ENCODE results near the gene NRDC. TPM values are rescaled to one million over a fixed set of nuclear protein-coding genes. Genes with fewer than 3 reads are reported as not detected.
"Not testable (repeated sequence)": the region's sequence is repeated elsewhere in the genome, so short reads cannot be mapped to it uniquely, and the experiment has no call there.

NRDC gene
- polyA plus RNA-seq, 2 of the 4 experiments (the other 2 are of a cell fraction), result 129 to 162 TPM

DNA sequence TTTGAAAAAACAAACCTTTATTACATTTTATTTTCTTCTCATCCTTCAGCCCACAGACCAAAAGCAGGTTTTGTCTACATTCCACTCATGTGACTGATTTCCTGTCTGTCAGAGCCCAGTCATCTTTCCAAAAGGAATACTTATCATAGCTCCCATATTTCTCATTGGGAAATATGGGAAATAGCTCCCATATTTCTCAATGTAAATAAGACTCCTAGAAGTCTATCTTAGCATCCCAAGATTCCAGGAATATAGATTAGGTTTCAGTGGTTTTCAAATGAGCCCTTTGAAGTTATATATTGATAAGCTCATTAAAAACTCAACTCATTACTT is 19.1 kb upstream of the NRDC start (continued):
- TF ChIP-seq NFE2L2 (conservative IDR thresholded peaks at IDR 0.05; ENCODE audit: low read length) (no peak), FOXS1 (CRISPR knock-in tag; IDR thresholded peaks at IDR 0.05) (peak; percentile 60; the same call in 1 of the 2 replicates), RAD21 (conservative IDR thresholded peaks at IDR 0.05 in 1 of 2, IDR thresholded peaks at IDR 0.05 in 1 of 2) (no peak), SMC3 (IDR thresholded peaks at IDR 0.05) (0 out of 3 replicates have a peak, but pooled peaks have one; percentile 6), ZFP36 (IDR thresholded peaks at IDR 0.05; ENCODE audit: borderline replicate concordance, partially characterized antibody) (no peak), MAZ (IDR thresholded peaks at IDR 0.05; ENCODE audit: borderline replicate concordance, low read depth, low read length) (no peak), HOXB13 (CRISPR knock-in tag; IDR thresholded peaks at IDR 0.05; ENCODE audit: low read depth) (no peak), HOXB5 (CRISPR knock-in tag; IDR thresholded peaks at IDR 0.05) (no peak), ZNF302 (CRISPR knock-in tag; IDR thresholded peaks at IDR 0.05) (no peak), HOXA7 (CRISPR knock-in tag; IDR thresholded peaks at IDR 0.05) (no peak), BHLHE40 (IDR thresholded peaks at IDR 0.05; ENCODE audit: low read depth, low read length) (no peak), JUNB (IDR thresholded peaks at IDR 0.05) (peak; percentile 73), FOSB (CRISPR knock-in tag; IDR thresholded peaks at IDR 0.05) (no peak), TFCP2L1 (CRISPR knock-in tag; IDR thresholded peaks at IDR 0.05) (no peak), JUN (IDR thresholded peaks at IDR 0.05) (no peak), RNF2 (IDR thresholded peaks at IDR 0.05; ENCODE audit: borderline replicate concordance, low read depth) (no peak), PHF8 (IDR thresholded peaks at IDR 0.05; ENCODE audit: borderline replicate concordance, low read depth) (no peak), CBX8 (IDR thresholded peaks at IDR 0.05) (no peak)
- TF ChIP-seq, protein P1, sequence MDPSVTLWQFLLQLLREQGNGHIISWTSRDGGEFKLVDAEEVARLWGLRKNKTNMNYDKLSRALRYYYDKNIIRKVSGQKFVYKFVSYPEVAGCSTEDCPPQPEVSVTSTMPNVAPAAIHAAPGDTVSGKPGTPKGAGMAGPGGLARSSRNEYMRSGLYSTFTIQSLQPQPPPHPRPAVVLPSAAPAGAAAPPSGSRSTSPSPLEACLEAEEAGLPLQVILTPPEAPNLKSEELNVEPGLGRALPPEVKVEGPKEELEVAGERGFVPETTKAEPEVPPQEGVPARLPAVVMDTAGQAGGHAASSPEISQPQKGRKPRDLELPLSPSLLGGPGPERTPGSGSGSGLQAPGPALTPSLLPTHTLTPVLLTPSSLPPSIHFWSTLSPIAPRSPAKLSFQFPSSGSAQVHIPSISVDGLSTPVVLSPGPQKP (IDR thresholded peaks at IDR 0.05; ENCODE audit: low read depth, low read length), result no peak
- TF ChIP-seq, protein P2, sequence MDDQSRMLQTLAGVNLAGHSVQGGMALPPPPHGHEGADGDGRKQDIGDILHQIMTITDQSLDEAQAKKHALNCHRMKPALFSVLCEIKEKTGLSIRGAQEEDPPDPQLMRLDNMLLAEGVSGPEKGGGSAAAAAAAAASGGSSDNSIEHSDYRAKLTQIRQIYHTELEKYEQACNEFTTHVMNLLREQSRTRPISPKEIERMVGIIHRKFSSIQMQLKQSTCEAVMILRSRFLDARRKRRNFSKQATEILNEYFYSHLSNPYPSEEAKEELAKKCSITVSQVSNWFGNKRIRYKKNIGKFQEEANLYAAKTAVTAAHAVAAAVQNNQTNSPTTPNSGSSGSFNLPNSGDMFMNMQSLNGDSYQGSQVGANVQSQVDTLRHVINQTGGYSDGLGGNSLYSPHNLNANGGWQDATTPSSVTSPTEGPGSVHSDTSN (IDR thresholded peaks at IDR 0.05), result no peak
- TF ChIP-seq, protein P3, sequence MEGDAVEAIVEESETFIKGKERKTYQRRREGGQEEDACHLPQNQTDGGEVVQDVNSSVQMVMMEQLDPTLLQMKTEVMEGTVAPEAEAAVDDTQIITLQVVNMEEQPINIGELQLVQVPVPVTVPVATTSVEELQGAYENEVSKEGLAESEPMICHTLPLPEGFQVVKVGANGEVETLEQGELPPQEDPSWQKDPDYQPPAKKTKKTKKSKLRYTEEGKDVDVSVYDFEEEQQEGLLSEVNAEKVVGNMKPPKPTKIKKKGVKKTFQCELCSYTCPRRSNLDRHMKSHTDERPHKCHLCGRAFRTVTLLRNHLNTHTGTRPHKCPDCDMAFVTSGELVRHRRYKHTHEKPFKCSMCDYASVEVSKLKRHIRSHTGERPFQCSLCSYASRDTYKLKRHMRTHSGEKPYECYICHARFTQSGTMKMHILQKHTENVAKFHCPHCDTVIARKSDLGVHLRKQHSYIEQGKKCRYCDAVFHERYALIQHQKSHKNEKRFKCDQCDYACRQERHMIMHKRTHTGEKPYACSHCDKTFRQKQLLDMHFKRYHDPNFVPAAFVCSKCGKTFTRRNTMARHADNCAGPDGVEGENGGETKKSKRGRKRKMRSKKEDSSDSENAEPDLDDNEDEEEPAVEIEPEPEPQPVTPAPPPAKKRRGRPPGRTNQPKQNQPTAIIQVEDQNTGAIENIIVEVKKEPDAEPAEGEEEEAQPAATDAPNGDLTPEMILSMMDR (IDR thresholded peaks at IDR 0.05), result no peak
- TF ChIP-seq, protein P4, sequence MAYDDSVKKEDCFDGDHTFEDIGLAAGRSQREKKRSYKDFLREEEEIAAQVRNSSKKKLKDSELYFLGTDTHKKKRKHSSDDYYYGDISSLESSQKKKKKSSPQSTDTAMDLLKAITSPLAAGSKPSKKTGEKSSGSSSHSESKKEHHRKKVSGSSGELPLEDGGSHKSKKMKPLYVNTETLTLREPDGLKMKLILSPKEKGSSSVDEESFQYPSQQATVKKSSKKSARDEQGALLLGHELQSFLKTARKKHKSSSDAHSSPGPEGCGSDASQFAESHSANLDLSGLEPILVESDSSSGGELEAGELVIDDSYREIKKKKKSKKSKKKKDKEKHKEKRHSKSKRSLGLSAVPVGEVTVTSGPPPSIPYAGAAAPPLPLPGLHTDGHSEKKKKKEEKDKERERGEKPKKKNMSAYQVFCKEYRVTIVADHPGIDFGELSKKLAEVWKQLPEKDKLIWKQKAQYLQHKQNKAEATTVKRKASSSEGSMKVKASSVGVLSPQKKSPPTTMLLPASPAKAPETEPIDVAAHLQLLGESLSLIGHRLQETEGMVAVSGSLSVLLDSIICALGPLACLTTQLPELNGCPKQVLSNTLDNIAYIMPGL (CRISPR knock-in tag; IDR thresholded peaks at IDR 0.05; ENCODE audit: borderline replicate concordance), result no peak
- TF ChIP-seq, protein P5, sequence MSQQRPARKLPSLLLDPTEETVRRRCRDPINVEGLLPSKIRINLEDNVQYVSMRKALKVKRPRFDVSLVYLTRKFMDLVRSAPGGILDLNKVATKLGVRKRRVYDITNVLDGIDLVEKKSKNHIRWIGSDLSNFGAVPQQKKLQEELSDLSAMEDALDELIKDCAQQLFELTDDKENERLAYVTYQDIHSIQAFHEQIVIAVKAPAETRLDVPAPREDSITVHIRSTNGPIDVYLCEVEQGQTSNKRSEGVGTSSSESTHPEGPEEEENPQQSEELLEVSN (IDR thresholded peaks at IDR 0.05; ENCODE audit: borderline replicate concordance, low read depth), result no peak

DNA sequence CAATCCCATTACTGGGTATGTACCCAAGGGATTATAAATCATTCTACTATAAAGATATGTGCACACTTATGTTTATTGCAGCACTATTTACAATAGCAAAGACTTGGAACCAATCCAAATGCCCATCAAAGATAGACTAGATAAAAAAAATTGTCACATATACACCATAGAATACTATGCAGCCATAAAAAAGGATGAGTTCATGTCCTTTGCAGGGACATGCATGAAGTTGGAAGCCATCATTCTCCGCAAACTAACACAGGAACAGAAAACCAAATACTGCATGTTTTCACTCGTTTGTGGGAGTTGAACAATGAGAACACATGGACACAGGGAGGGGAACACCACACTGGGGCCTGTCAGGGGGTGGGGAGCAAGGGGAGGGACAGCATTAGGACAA is 16.2 kb upstream of the NRDC start:
- ATAC-seq; H3K4me2 ChIP-seq; H3K4me3 ChIP-seq; DNase-seq (ENCODE audit: low read depth in 1 of 2, low spot score in 1 of 2); FAIRE-seq; H3K27ac ChIP-seq; POLR2A ChIA-PET; H3K9me3 ChIP-seq; CTCF ChIA-PET: not testable (repeated sequence)
- 45% methylated on average over 2 of the region's 2 CpGs for WGBS (ENCODE audit: missing lambda C conversion rate)
- H3K4me1 ChIP-seq, result peaks cover 28% of the 10 kb centered on the region

Data from A549 (cell line).